HEK293T (cell line): ENCODE measurements around the gene HASPIN.

Source experiments
- FOXM1 ChIP-seq: fragments of 450-650 bp; IDR thresholded peaks from 2 replicates; pipeline ENCODE4 v1.6.1; 2017; ENCODE audit warnings: mild to moderate bottlenecking, borderline replicate concordance
- HDGF ChIP-seq: fragments of 450-650 bp; IDR thresholded peaks from 2 replicates; pipeline ENCODE4 v1.6.1; 2017; ENCODE audit warnings: antibody characterized with exemption, borderline replicate concordance
- LEF1 ChIP-seq: fragments of 450-650 bp; IDR thresholded peaks from 2 replicates; pipeline ENCODE4 v1.6.1; 2017; ENCODE audit warnings: mild to moderate bottlenecking, borderline replicate concordance
- TARDBP ChIP-seq: fragments of 450-650 bp; IDR thresholded peaks from 2 replicates; pipeline ENCODE4 v1.6.1; 2016
- TF ChIP-seq, protein P1 (sequence below): fragments of 450-650 bp; IDR thresholded peaks from 2 replicates; pipeline ENCODE4 v1.6.1; 2016

DNA sequence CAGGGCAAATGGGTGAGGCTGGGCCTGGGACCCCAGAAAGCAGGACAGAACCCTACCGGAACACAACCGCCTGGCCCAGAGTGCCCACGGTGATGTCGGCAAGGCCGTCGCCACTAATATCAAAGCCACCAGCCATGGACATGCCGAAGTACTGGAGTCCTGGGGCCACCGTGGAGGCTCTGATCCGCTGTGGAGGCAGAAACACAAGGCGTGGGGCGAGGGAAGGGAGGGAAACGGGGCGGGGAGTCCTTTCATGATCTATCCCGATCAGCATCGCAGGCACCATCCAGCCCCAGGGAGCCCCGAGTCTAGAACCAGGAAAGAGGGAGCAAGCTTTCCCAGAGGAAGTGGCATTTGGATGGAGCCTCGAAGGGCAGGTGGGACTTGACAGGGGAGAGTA, 26.6 kb downstream of the HASPIN start:
- TF ChIP-seq LEF1 (no peak), TARDBP (no peak), HDGF (no peak), FOXM1 (no peak)
- TF ChIP-seq, protein P1, sequence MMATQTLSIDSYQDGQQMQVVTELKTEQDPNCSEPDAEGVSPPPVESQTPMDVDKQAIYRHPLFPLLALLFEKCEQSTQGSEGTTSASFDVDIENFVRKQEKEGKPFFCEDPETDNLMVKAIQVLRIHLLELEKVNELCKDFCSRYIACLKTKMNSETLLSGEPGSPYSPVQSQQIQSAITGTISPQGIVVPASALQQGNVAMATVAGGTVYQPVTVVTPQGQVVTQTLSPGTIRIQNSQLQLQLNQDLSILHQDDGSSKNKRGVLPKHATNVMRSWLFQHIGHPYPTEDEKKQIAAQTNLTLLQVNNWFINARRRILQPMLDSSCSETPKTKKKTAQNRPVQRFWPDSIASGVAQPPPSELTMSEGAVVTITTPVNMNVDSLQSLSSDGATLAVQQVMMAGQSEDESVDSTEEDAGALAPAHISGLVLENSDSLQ: no peak
